Liver (tissue), 3 donors: ENCODE measurements around the gene ITGA11.

Source experiments
- FOXA1 ChIP-seq: IDR thresholded peaks from 2 replicates; pipeline ENCODE4 v1.6.1; 2016; ENCODE audit warnings: antibody characterized with exemption
- FOXA2 ChIP-seq: IDR thresholded peaks from 2 replicates; pipeline ENCODE4 v1.6.1; 2016; ENCODE audit warnings: antibody characterized with exemption
- HNF4A ChIP-seq, 2 donors: conservative IDR thresholded peaks; 2 replicates each; pipeline ENCODE4 v1.6.1; 2016; ENCODE audit warnings: antibody characterized with exemption in 2 of 2, mild to moderate bottlenecking in 2 of 2
- JUND ChIP-seq, 2 donors: IDR thresholded peaks; 2 replicates each; pipeline ENCODE4 v1.6.1; 2016; ENCODE audit warnings: antibody characterized with exemption in 2 of 2
- NR2F2 ChIP-seq: IDR thresholded peaks from 2 replicates; pipeline ENCODE4 v1.6.1; 2016; ENCODE audit warnings: antibody characterized with exemption
- RAD21 ChIP-seq, 2 donors: IDR thresholded peaks; 2 replicates each; pipeline ENCODE4 v1.6.1; 2016; ENCODE audit warnings: antibody characterized with exemption in 2 of 2, mild to moderate bottlenecking in 2 of 2
- RXRA ChIP-seq, 2 donors: IDR thresholded peaks; 2 replicates each; pipeline ENCODE4 v1.6.1; 2017 to 2018; ENCODE audit warnings: antibody characterized with exemption in 2 of 2, mild to moderate bottlenecking in 1 of 2
- TF ChIP-seq, protein P1 (sequence below): fragments of 150-350 bp; IDR thresholded peaks from 2 replicates; pipeline ENCODE4 v1.5.1; 2017; ENCODE audit warnings: improper control_type of control experiment, low read depth, low read length; ENCODE audit not compliant: missing input control
- donor health status: healthy.
- donor health status: healthy.

DNA sequence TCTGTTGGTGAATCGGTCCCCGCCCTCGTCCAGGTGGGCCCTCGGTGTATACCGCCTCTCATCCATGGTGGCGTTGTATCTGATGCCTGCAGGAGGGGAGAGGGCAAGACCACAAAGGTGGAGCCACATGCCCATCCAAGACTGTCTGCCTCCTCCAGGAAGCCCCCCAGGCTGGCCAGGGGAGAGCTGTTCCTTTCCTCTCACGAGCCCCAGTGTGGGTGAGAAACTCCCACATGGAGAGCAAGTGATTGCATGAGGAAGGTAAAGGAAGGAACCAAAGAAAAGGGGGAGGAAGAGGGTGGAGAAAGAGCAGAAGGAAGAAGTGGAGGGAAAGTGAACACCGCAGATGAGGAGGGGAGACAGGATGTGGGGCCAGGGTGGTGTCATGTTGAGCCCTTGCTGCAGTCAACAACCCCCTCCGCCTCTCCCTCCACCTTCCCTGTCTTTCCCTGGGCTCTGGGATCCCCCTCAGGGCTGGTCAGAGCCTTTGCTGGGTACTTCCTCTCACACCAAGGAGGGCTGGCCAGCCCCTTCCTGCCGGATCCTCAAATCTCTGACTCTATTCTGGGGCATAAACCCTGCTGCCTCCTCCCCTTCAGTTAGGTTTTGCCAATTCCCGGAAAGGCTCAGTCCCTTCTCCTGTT is 105.1 kb downstream of the ITGA11 start:
- no peak for TF ChIP-seq FOXA2
- TF ChIP-seq, protein P1, sequence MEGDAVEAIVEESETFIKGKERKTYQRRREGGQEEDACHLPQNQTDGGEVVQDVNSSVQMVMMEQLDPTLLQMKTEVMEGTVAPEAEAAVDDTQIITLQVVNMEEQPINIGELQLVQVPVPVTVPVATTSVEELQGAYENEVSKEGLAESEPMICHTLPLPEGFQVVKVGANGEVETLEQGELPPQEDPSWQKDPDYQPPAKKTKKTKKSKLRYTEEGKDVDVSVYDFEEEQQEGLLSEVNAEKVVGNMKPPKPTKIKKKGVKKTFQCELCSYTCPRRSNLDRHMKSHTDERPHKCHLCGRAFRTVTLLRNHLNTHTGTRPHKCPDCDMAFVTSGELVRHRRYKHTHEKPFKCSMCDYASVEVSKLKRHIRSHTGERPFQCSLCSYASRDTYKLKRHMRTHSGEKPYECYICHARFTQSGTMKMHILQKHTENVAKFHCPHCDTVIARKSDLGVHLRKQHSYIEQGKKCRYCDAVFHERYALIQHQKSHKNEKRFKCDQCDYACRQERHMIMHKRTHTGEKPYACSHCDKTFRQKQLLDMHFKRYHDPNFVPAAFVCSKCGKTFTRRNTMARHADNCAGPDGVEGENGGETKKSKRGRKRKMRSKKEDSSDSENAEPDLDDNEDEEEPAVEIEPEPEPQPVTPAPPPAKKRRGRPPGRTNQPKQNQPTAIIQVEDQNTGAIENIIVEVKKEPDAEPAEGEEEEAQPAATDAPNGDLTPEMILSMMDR = no peak
- TF ChIP-seq FOXA1 = no peak
- TF ChIP-seq HNF4A (conservative IDR thresholded peaks at IDR 0.05) = no peak
- no peak for TF ChIP-seq RAD21 (IDR thresholded peaks at IDR 0.05)
- TF ChIP-seq NR2F2 = no peak
- no peak for TF ChIP-seq JUND (IDR thresholded peaks at IDR 0.05)
- TF ChIP-seq RXRA (IDR thresholded peaks at IDR 0.05) = no peak
